HepG2 (cell line): ENCODE data around the gene ADI1. TPM values are rescaled to one million over a fixed set of nuclear protein-coding genes. Genes with fewer than 3 reads are reported as not detected.

Source experiments
- ATF7 ChIP-seq, 2 experiments: fragments of 450-650 bp in 1 of 2; sonication (generic) in 1 of 2; formaldehyde crosslinking in 1 of 2; IDR thresholded peaks; 2 replicates each; pipeline versions ENCODE4 v1.4.0 to v1.6.1; 2016 to 2020; ENCODE audit warnings: antibody characterized with exemption in 1 of 2, mild to moderate bottlenecking in 1 of 2, missing genetic modification reagents in 1 of 2
- HNF4A ChIP-seq: sonication (generic); formaldehyde crosslinking; IDR thresholded peaks from 2 replicates; pipeline ENCODE4 v1.4.0; 2020; ENCODE audit warnings: missing genetic modification reagents
- KDM2A ChIP-seq: sonication (generic); formaldehyde crosslinking; IDR thresholded peaks from 2 replicates; pipeline ENCODE4 v1.4.0; 2020; ENCODE audit warnings: low read depth, missing genetic modification reagents, borderline replicate concordance
- MED13 ChIP-seq: sonication (generic); formaldehyde crosslinking; IDR thresholded peaks from 2 replicates; pipeline ENCODE4 v1.5.0; 2020; ENCODE audit warnings: missing genetic modification reagents
- NRL ChIP-seq: sonication (generic); formaldehyde crosslinking; IDR thresholded peaks from 2 replicates; pipeline ENCODE4 v1.5.0; 2020; ENCODE audit warnings: missing genetic modification reagents, mild to moderate bottlenecking, moderate library complexity, borderline replicate concordance
- RFX1 ChIP-seq: fragments of 450-650 bp; IDR thresholded peaks from 2 replicates; pipeline ENCODE4 v1.6.1; 2017
- SNRNP70 ChIP-seq: fragments of 200-400 bp; formaldehyde crosslinking; IDR thresholded peaks from 2 replicates; pipeline ENCODE4 v1.6.1; 2017; ENCODE audit warnings: mild to moderate bottlenecking, low read depth, low read length, moderate library complexity
- SP1 ChIP-seq, 2 experiments: fragments of 450-650 bp in 1 of 2; sonication (generic) in 1 of 2; formaldehyde crosslinking in 1 of 2; IDR thresholded peaks; 2 replicates each; pipeline versions ENCODE4 v1.4.0 to v1.6.1; 2016 to 2020; ENCODE audit warnings: missing genetic modification reagents in 1 of 2
- UBTF ChIP-seq: sonication (generic); formaldehyde crosslinking; IDR thresholded peaks from 2 replicates; pipeline ENCODE4 v1.4.0; 2020; ENCODE audit warnings: mild to moderate bottlenecking, missing genetic modification reagents
- ZBTB1 ChIP-seq: sonication (generic); formaldehyde crosslinking; IDR thresholded peaks from 2 replicates; pipeline ENCODE4 v1.4.0; 2020; ENCODE audit warnings: missing genetic modification reagents, borderline replicate concordance
- ZKSCAN8 ChIP-seq: IDR thresholded peaks from 2 replicates; pipeline ENCODE4 v1.6.1; 2016; ENCODE audit warnings: borderline replicate concordance, missing genetic modification reagents, missing compliant biosample characterization
- ZNF121 ChIP-seq: sonication (generic); formaldehyde crosslinking; IDR thresholded peaks from 2 replicates; pipeline ENCODE4 v1.5.0; 2020; ENCODE audit warnings: mild to moderate bottlenecking, missing genetic modification reagents
- ZNF615 ChIP-seq: sonication (generic); formaldehyde crosslinking; IDR thresholded peaks from 2 replicates; pipeline ENCODE4 v1.5.0; 2020; ENCODE audit warnings: mild to moderate bottlenecking, missing genetic modification reagents, borderline replicate concordance
- ZNF720 ChIP-seq: sonication (generic); formaldehyde crosslinking; IDR thresholded peaks from 2 replicates; pipeline ENCODE4 v1.4.0; 2020; ENCODE audit warnings: missing genetic modification reagents
- ZSCAN20 ChIP-seq: sonication (generic); formaldehyde crosslinking; IDR thresholded peaks from 2 replicates; pipeline ENCODE4 v1.4.0; 2020; ENCODE audit warnings: missing genetic modification reagents, mild to moderate bottlenecking, borderline replicate concordance
- ZSCAN9 ChIP-seq: IDR thresholded peaks from 2 replicates; pipeline ENCODE4 v1.6.1; 2016; ENCODE audit warnings: borderline replicate concordance
- polyA plus RNA-seq, 8 experiments: library from polyadenylated mRNA; depleted of rRNA in 3 of 8; stranded (reverse) in 7 of 8; unstranded in 1 of 8; fragments of >200 nt; fragmentation: Illumina TruSeq in 4 of 8; extraction: Trizol in 4 of 8; gene quantifications; 2 replicates each; pipeline versions ENCODE4 v1.2.1 to v1.2.3, GENCODE V29; 2011 to 2016; ENCODE audit warnings: low read depth in 4 of 8, missing spikeins in 1 of 8, mixed read lengths in 1 of 8; ENCODE audit not compliant: insufficient read depth in 1 of 8
- total RNA-seq, 5 experiments: library from RNA; depleted of rRNA; stranded (reverse); fragments of >200 nt; fragmentation: Illumina TruSeq; extraction: Trizol; gene quantifications; 2 replicates each; pipeline ENCODE4 v1.2.3, GENCODE V29; 2016; ENCODE audit warnings: low read depth in 1 of 5
- TF ChIP-seq, protein P1 (sequence below): sonication (generic); formaldehyde crosslinking; conservative IDR thresholded peaks from 2 replicates; pipeline ENCODE4 v1.8.0; 2022; ENCODE audit warnings: mild to moderate bottlenecking, moderate library complexity, missing genetic modification reagents
- TF ChIP-seq, protein P2 (sequence below): sonication (generic); formaldehyde crosslinking; IDR thresholded peaks from 2 replicates; pipeline ENCODE4 v1.4.0; 2020; ENCODE audit warnings: missing genetic modification reagents
- TF ChIP-seq, protein P3 (sequence below): sonication (generic); formaldehyde crosslinking; conservative IDR thresholded peaks from 2 replicates; pipeline ENCODE4 v1.4.0; 2020; ENCODE audit warnings: missing genetic modification reagents

ADI1 gene
- total and polyA plus RNA-seq, 2 of the 13 experiments (the other 11 are each of a cell fraction or from before 2014, with no cell fraction given), result 28.7 to 123 TPM

DNA sequence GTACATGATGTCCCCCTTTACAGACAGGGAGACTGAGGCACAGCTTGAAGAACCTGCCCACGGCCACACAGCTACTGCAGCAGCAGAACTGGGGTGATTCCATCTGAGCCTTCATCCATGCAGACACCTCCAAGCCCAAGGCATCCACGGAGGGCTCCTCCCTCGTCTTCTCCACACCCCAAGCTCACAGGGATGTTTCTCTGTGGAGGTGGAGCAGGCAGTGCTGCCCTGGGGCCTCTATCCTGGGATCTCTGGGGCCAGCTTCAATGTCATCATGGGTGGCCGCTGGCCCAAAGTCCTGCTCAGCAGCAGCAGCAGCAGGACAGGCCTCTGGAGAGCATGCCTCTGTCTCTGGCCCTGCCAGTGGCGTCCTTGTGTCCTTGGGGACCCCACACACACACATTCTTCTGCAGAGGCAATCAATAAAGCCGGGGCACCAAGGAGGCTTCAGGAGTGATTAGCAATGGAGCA is 31.2 kb downstream of the ADI1 start (continued):
- no peak for TF ChIP-seq ZBTB1 (CRISPR knock-in tag)
- TF ChIP-seq, protein P1, sequence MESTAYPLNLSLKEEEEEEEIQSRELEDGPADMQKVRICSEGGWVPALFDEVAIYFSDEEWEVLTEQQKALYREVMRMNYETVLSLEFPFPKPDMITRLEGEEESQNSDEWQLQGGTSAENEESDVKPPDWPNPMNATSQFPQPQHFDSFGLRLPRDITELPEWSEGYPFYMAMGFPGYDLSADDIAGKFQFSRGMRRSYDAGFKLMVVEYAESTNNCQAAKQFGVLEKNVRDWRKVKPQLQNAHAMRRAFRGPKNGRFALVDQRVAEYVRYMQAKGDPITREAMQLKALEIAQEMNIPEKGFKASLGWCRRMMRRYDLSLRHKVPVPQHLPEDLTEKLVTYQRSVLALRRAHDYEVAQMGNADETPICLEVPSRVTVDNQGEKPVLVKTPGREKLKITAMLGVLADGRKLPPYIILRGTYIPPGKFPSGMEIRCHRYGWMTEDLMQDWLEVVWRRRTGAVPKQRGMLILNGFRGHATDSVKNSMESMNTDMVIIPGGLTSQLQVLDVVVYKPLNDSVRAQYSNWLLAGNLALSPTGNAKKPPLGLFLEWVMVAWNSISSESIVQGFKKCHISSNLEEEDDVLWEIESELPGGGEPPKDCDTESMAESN (CRISPR knock-in tag), result no peak
- TF ChIP-seq ZSCAN20 (CRISPR knock-in tag), result no peak
- no peak for TF ChIP-seq ZNF615 (CRISPR knock-in tag)
- TF ChIP-seq MED13 (CRISPR knock-in tag), result no peak
- TF ChIP-seq, protein P2, sequence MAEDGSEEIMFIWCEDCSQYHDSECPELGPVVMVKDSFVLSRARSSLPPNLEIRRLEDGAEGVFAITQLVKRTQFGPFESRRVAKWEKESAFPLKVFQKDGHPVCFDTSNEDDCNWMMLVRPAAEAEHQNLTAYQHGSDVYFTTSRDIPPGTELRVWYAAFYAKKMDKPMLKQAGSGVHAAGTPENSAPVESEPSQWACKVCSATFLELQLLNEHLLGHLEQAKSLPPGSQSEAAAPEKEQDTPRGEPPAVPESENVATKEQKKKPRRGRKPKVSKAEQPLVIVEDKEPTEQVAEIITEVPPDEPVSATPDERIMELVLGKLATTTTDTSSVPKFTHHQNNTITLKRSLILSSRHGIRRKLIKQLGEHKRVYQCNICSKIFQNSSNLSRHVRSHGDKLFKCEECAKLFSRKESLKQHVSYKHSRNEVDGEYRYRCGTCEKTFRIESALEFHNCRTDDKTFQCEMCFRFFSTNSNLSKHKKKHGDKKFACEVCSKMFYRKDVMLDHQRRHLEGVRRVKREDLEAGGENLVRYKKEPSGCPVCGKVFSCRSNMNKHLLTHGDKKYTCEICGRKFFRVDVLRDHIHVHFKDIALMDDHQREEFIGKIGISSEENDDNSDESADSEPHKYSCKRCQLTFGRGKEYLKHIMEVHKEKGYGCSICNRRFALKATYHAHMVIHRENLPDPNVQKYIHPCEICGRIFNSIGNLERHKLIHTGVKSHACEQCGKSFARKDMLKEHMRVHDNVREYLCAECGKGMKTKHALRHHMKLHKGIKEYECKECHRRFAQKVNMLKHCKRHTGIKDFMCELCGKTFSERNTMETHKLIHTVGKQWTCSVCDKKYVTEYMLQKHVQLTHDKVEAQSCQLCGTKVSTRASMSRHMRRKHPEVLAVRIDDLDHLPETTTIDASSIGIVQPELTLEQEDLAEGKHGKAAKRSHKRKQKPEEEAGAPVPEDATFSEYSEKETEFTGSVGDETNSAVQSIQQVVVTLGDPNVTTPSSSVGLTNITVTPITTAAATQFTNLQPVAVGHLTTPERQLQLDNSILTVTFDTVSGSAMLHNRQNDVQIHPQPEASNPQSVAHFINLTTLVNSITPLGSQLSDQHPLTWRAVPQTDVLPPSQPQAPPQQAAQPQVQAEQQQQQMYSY (CRISPR knock-in tag), result no peak
- no peak for TF ChIP-seq UBTF (CRISPR knock-in tag)
- peak; percentile 15; the same call in 1 of the 2 replicates for TF ChIP-seq KDM2A (CRISPR knock-in tag)
- no peak for TF ChIP-seq ZSCAN9 (CRISPR knock-in tag)
- TF ChIP-seq ZKSCAN8, result no peak
- TF ChIP-seq HNF4A (CRISPR knock-in tag), result peak; percentile 67
- TF ChIP-seq SP1 (IDR thresholded peaks at IDR 0.05), result no peak
- TF ChIP-seq SP1 (CRISPR knock-in tag; IDR thresholded peaks at IDR 0.05), result no peak
- TF ChIP-seq ZNF720, result no peak
- TF ChIP-seq NRL (CRISPR knock-in tag), result 0 out of 2 replicates have a peak, but pooled peaks have one; percentile 34
- TF ChIP-seq RFX1, result no peak
- no peak for TF ChIP-seq SNRNP70
- no peak for TF ChIP-seq ATF7 (IDR thresholded peaks at IDR 0.05)
- TF ChIP-seq ATF7 (CRISPR knock-in tag; IDR thresholded peaks at IDR 0.05), result no peak
- TF ChIP-seq, protein P3, sequence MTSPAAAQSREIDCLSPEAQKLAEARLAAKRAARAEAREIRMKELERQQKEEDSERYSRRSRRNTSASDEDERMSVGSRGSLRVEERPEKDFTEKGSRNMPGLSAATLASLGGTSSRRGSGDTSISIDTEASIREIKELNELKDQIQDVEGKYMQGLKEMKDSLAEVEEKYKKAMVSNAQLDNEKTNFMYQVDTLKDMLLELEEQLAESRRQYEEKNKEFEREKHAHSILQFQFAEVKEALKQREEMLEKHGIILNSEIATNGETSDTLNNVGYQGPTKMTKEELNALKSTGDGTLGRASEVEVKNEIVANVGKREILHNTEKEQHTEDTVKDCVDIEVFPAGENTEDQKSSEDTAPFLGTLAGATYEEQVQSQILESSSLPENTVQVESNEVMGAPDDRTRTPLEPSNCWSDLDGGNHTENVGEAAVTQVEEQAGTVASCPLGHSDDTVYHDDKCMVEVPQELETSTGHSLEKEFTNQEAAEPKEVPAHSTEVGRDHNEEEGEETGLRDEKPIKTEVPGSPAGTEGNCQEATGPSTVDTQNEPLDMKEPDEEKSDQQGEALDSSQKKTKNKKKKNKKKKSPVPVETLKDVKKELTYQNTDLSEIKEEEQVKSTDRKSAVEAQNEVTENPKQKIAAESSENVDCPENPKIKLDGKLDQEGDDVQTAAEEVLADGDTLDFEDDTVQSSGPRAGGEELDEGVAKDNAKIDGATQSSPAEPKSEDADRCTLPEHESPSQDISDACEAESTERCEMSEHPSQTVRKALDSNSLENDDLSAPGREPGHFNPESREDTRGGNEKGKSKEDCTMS (CRISPR knock-in tag), result no peak
- TF ChIP-seq ZNF121, result no peak
